NCI-H2227 (cell line): ENCODE results near the gene AK5.
A peak's percentile ranks its signal among the peaks of the same experiment; 100 is the strongest.
"Not testable (repeated sequence)": the region's sequence is repeated elsewhere in the genome, so short reads cannot be mapped to it uniquely, and the experiment has no call there.

ENCODE experiments used
- DNase-seq: peaks from one replicate; lab custom pipeline; 2025; ENCODE audit not compliant: unreplicated experiment; lab: John Stamatoyannopoulos, UW

Gene AK5

GRCh38 chr1:77487631-77488030, 205.8 kb downstream of the AK5 start:
- DNase-seq, result peak; percentile 82

GRCh38 chr1:77489910-77490309, 208.1 kb downstream of the AK5 start:
- peak; percentile 43 for DNase-seq

GRCh38 chr1:77494026-77494425, 212.2 kb downstream of the AK5 start:
- no peak for DNase-seq

GRCh38 chr1:77498918-77499317, 217.1 kb downstream of the AK5 start:
- DNase-seq, result no peak

GRCh38 chr1:77499466-77499865, 217.6 kb downstream of the AK5 start:
- DNase-seq, result no peak

- DNase-seq, result no peak
Observed at GRCh38 chr1:77504986-77505385, 223.2 kb downstream of the AK5 start.

GRCh38 chr1:77506771-77507170, 225.0 kb downstream of the AK5 start:
- no peak for DNase-seq

- no peak for DNase-seq
Observed at GRCh38 chr1:77509051-77509492, 227.3 kb downstream of the AK5 start.

- DNase-seq, result no peak
Observed at GRCh38 chr1:77509898-77510297, 228.1 kb downstream of the AK5 start.

GRCh38 chr1:77511440-77511840, 229.6 kb downstream of the AK5 start:
- DNase-seq, result no peak

- DNase-seq, result not testable (repeated sequence)
Observed at GRCh38 chr1:77512650-77513049, 230.8 kb downstream of the AK5 start.

- DNase-seq, result no peak
Observed at GRCh38 chr1:77513839-77514763, 232.3 kb downstream of the AK5 start.

- peak; percentile 41 for DNase-seq
Observed at GRCh38 chr1:77514921-77515776, 233.3 kb downstream of the AK5 start.

- DNase-seq, result no peak
Observed at GRCh38 chr1:77516106-77516505, 234.3 kb downstream of the AK5 start.

GRCh38 chr1:77524038-77524437, 242.2 kb downstream of the AK5 start:
- no peak for DNase-seq

GRCh38 chr1:77531149-77531548, 249.3 kb downstream of the AK5 start:
- DNase-seq, result not testable (repeated sequence)

GRCh38 chr1:77531596-77532280, 249.9 kb downstream of the AK5 start:
- not testable (repeated sequence) for DNase-seq

GRCh38 chr1:77532641-77533040, 250.8 kb downstream of the AK5 start:
- no peak for DNase-seq

- peak; percentile 54 for DNase-seq
Observed at GRCh38 chr1:77533660-77534305, 252.0 kb downstream of the AK5 start.

- DNase-seq, result no peak
Observed at GRCh38 chr1:77534456-77534855, 252.6 kb downstream of the AK5 start.

- DNase-seq, result no peak
Observed at GRCh38 chr1:77536813-77537212, 255.0 kb downstream of the AK5 start.
